ENCODE data around the gene UBA52. TPM values are rescaled to one million over a fixed set of nuclear protein-coding genes. Genes with fewer than 3 reads are reported as not detected.
"Not testable (repeated sequence)": the region's sequence is repeated elsewhere in the genome, so short reads cannot be mapped to it uniquely, and the experiment has no call there.

UBA52 gene
- total and polyA plus RNA-seq, 2 experiments from 2014 or later = 470 to 561 TPM

GRCh38 chr19:18537431-18537830 is 34.2 kb upstream of the UBA52 start:
- H3K4me2 ChIP-seq = no peak overlapping the region
- H3K27ac ChIP-seq = no peak overlapping the region
- no peaks in the 10 kb centered on the region for H3K9me3 ChIP-seq (ENCODE audit: low read depth)
- no peaks in the 10 kb centered on the region for H3K27me3 ChIP-seq
- no peak overlapping the region for H3K4me3 ChIP-seq
- DNase-seq (ENCODE audit: low spot score) = no peak
- no peaks in the 10 kb centered on the region for H3K36me3 ChIP-seq (replicated peaks; ENCODE audit: insufficient read depth, low read depth)
- H3K9me2 ChIP-seq (replicated peaks; ENCODE audit: insufficient read depth) = no peaks in the 10 kb centered on the region
- H4K20me1 ChIP-seq (ENCODE audit: insufficient read depth, poor library complexity, severe bottlenecking) = no peaks in the 10 kb centered on the region
- 98% methylated on average over 17 of the region's 17 CpGs for WGBS (ENCODE audit: low lambda C conversion rate, missing lambda C conversion rate)
- peaks cover 9% of the 10 kb centered on the region for H3K79me2 ChIP-seq
- peaks cover 6% of the 10 kb centered on the region for H3K4me1 ChIP-seq (ENCODE audit: insufficient read depth)
- no peak for TF ChIP-seq EZH2 (IDR thresholded peaks at IDR 0.05; ENCODE audit: borderline replicate concordance)
- TF ChIP-seq EZH2phosphoT487 (IDR thresholded peaks at IDR 0.05; ENCODE audit: low read depth, severe bottlenecking, unreplicated experiment) = no peak
- no peak for TF ChIP-seq CTCF (IDR thresholded peaks at IDR 0.05; ENCODE audit: poor library complexity)
- H2AFZ ChIP-seq = no peak overlapping the region

DNA sequence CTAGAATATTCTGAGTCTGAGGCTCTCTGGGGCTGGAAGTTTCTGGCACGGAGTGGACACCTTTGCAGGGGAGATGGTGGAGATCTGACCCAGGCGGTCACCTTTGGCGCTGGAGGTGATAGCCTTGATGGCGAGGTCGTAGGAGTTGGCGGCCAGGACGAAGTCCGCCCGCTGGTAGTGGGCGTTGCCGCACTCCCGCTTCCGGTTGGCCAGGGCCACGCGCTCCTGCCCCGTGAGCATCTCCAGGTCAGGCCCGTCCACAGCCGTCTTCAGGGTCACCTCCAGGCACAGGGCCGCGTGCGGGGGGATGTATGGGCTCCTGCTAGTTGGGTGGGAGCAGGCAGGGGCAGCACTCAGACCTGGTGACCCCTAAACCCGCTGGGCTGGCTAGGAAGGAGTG is 33.5 kb upstream of the UBA52 start:
- Histone ChIP-seq H3K27me3 (no peaks in the 10 kb centered on the region), H3K9me2 (replicated peaks; ENCODE audit: insufficient read depth) (no peaks in the 10 kb centered on the region), H4K20me1 (ENCODE audit: insufficient read depth, poor library complexity, severe bottlenecking) (no peaks in the 10 kb centered on the region), H3K27ac (no peak overlapping the region), H3K79me2 (peaks cover 12% of the 10 kb centered on the region), H3K9me3 (ENCODE audit: low read depth) (no peaks in the 10 kb centered on the region), H3K4me1 (ENCODE audit: insufficient read depth) (peaks cover 7% of the 10 kb centered on the region), H3K4me3 (no peak overlapping the region), H3K36me3 (replicated peaks; ENCODE audit: insufficient read depth, low read depth) (no peaks in the 10 kb centered on the region), H2AFZ (no peak overlapping the region), H3K4me2 (no peak overlapping the region)
- no peak for DNase-seq (ENCODE audit: low spot score)
- WGBS (ENCODE audit: low lambda C conversion rate, missing lambda C conversion rate) = 96% methylated on average over 22 of the region's 22 CpGs
- TF ChIP-seq EZH2phosphoT487 (IDR thresholded peaks at IDR 0.05; ENCODE audit: low read depth, severe bottlenecking, unreplicated experiment) (no peak), EZH2 (IDR thresholded peaks at IDR 0.05; ENCODE audit: borderline replicate concordance) (no peak), CTCF (IDR thresholded peaks at IDR 0.05; ENCODE audit: poor library complexity) (no peak)

- Histone ChIP-seq H3K9me3 (ENCODE audit: low read depth) (no peaks in the 10 kb centered on the region), H2AFZ (no peak overlapping the region), H3K4me1 (ENCODE audit: insufficient read depth) (peaks cover 7% of the 10 kb centered on the region), H3K9me2 (replicated peaks; ENCODE audit: insufficient read depth) (no peaks in the 10 kb centered on the region), H3K4me3 (no peak overlapping the region), H3K36me3 (replicated peaks; ENCODE audit: insufficient read depth, low read depth) (no peaks in the 10 kb centered on the region), H3K4me2 (no peak overlapping the region), H3K27ac (no peak overlapping the region), H4K20me1 (ENCODE audit: insufficient read depth, poor library complexity, severe bottlenecking) (no peaks in the 10 kb centered on the region), H3K27me3 (no peaks in the 10 kb centered on the region), H3K79me2 (peaks cover 12% of the 10 kb centered on the region)
- WGBS (ENCODE audit: low lambda C conversion rate, missing lambda C conversion rate) = 95% methylated on average over 13 of the region's 19 CpGs
- no peak for DNase-seq (ENCODE audit: low spot score)
- TF ChIP-seq EZH2 (IDR thresholded peaks at IDR 0.05; ENCODE audit: borderline replicate concordance) = no peak
These were observed 32.3 kb upstream of the UBA52 start for GRCh38 chr19:18539372-18539771.

DNA sequence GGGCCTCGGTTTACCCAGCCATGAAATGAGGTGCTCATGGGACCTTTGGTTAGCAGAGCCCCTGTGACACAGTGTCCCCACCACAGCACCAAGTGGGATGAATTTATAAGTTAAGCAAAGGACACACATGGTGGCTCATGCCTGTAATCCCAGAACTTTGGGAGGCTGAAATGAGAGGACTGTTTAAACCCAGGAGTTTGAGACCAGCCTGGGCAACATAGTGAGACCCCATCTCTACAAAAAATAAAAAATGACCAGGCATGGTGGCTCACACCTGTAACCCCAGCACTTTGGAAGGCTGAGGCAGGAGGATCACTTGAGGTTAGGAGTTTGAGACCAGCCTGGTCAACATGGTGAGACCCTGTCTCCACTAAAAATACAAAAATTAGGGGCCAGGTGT is 31.5 kb upstream of the UBA52 start:
- H3K4me3 ChIP-seq; H3K9me3 ChIP-seq (ENCODE audit: low read depth); H3K27ac ChIP-seq; H4K20me1 ChIP-seq (ENCODE audit: insufficient read depth, poor library complexity, severe bottlenecking); H3K27me3 ChIP-seq; H3K36me3 ChIP-seq (replicated peaks; ENCODE audit: insufficient read depth, low read depth); DNase-seq (ENCODE audit: low spot score); H2AFZ ChIP-seq; H3K4me1 ChIP-seq (ENCODE audit: insufficient read depth); H3K4me2 ChIP-seq; H3K9me2 ChIP-seq (replicated peaks; ENCODE audit: insufficient read depth): not testable (repeated sequence)
- 92% methylated on average over 1 of the region's 1 CpG for WGBS (ENCODE audit: low lambda C conversion rate, missing lambda C conversion rate)
- H3K79me2 ChIP-seq = peaks cover 12% of the 10 kb centered on the region

Measured in hepatocyte (in vitro differentiated cells).